BLaER1 treated with 17β-estradiol and CSF1 and Interleukin-3, amounts not matched to agents 10 nM and 100 nM (cell line): ENCODE results near the gene CDC42EP1.

Experiments used
- H3K27ac ChIP-seq, 11 experiments: shearing (Covaris generic); formaldehyde crosslinking; 2 replicates each; pipeline ENCODE4 v1.8.1; 2022
- H3K27me3 ChIP-seq, 11 experiments: shearing (Covaris generic); formaldehyde crosslinking; 2 replicates each; pipeline ENCODE4 v1.8.1; 2022
- H3K36me3 ChIP-seq, 11 experiments: shearing (Covaris generic); formaldehyde crosslinking; 2 replicates each; pipeline ENCODE4 v1.8.1; 2022
- H3K4me1 ChIP-seq, 10 experiments: shearing (Covaris generic); formaldehyde crosslinking; 2 replicates each; pipeline ENCODE4 v1.8.1; 2022
- H3K4me2 ChIP-seq, 11 experiments: shearing (Covaris generic); formaldehyde crosslinking; 2 replicates each; pipeline ENCODE4 v1.8.1; 2022
- H3K4me3 ChIP-seq, 10 experiments: shearing (Covaris generic); formaldehyde crosslinking; 2 replicates each; pipeline ENCODE4 v1.8.1; 2022
- H3K9ac ChIP-seq, 11 experiments: shearing (Covaris generic); formaldehyde crosslinking; 2 replicates each; pipeline ENCODE4 v1.8.1; 2022
- H3K9me3 ChIP-seq, 11 experiments: shearing (Covaris generic); formaldehyde crosslinking; replicated peaks in 1 of 11; 2 replicates each; pipeline ENCODE4 v1.8.1; 2022
- H4K20me1 ChIP-seq, 11 experiments: shearing (Covaris generic); formaldehyde crosslinking; 2 replicates each; pipeline ENCODE4 v1.8.1; 2022
- Cebpa-rat ChIP-seq, 11 experiments: shearing (Covaris generic); IDR thresholded peaks; 2 replicates each; pipeline ENCODE4 v1.8.1; 2022

The CDC42EP1 gene

DNA sequence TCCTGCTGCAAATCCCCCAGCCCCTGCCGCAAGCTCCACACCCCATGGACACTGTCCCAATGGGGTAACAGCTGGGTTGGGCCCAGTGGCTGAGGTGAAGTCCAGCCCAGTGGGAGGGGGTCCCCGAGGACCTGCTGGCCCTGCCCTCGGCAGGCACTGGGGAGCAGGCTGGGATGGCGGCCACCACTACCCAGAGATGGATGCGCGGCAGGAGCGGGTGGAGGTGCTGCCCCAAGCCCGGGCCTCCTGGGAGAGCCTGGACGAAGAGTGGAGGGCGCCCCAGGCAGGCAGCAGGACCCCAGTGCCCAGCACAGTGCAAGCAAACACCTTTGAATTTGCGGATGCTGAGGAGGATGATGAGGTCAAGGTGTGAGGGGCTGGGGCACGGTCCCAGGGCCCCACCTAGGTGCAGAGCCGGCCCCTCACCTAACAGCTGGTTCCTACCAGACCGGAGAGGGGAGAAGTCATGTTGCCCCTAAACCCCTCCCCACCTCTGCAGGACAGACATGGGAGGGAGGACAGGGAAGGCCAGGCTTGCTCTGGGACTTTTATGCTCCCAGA is 8.2 kb downstream of the CDC42EP1 start:
- TF ChIP-seq Cebpa-rat (IDR thresholded peaks at IDR 0.05) = no peak
- Histone ChIP-seq H3K4me1 (peaks cover 29 to 67% (median 58%) of the 10 kb centered on the region in 10 experiments), H3K27me3 (peaks cover 0 to 23% (median 7%) of the 10 kb centered on the region in 11 experiments; a peak in 10 of 22 replicates), H3K36me3 (no peaks in the 10 kb centered on the region), H3K27ac (no peak overlapping the region), H3K4me3 (no peak overlapping the region), H4K20me1 (no peaks in the 10 kb centered on the region; a peak in 1 of 22 replicates), H3K9me3 (no peaks in the 10 kb centered on the region), H3K4me2 (peak overlapping the region in 8 of 11 experiments; percentile 26 to 57 (median 48); a peak in 13 of 22 replicates), H3K9ac (peak overlapping the region in 1 of 11 experiments; percentile 44; a peak in 1 of 22 replicates)

DNA sequence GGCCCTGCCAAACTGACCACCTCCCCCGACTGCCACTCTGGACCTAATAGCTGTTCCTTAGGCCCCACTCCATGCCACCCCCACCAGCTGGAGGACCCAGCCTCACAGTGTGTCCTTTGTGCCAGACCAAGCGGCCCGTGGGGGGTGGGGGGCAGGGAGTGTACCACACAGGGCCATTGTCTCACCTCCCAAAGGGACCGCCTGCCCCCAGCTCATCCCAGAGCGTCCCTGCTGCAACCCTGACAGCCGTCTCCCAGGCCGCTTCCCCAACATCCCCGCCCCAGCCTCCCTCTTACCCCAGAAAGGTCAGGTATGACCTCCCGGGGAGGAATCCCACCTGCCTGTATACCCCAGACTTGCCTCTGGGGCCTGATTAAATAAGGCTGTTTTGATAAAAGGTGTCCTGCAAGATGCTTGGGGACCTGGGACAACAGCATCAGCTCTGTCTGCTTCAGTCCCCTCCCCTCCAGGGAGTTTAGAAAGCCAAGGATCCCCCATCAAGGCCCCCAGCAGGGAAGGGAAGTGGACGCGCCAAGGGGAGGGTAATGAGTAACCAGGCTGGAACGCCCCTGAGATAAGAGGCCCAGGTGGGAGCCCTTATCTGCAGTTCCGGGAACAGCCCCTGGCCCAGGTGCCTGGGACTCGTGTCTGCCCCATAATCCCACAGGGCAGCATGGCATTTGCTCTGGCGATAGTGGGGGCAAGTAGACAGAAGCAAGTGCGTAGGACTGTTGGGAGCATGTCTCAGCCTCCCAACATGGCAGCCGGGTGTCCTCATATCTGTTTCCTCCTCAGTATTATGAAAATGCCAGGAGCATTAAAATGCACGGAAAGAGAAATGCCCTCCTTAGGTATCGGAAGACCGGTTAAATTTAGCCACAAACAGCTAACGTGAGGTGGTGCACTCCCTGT is 9.0 kb downstream of the CDC42EP1 start:
- Histone ChIP-seq H3K4me2 (peak overlapping the region in 8 of 11 experiments; percentile 26 to 57 (median 48); a peak in 14 of 22 replicates), H3K4me1 (peaks cover 27 to 60% (median 53%) of the 10 kb centered on the region in 10 experiments), H4K20me1 (no peaks in the 10 kb centered on the region; a peak in 1 of 22 replicates), H3K36me3 (no peaks in the 10 kb centered on the region), H3K27me3 (peaks cover 0 to 20% (median 7%) of the 10 kb centered on the region in 11 experiments; a peak in 8 of 22 replicates), H3K9ac (peak overlapping the region in 1 of 11 experiments; percentile 44; a peak in 1 of 22 replicates), H3K4me3 (no peak overlapping the region), H3K27ac (no peak overlapping the region), H3K9me3 (no peaks in the 10 kb centered on the region)
- TF ChIP-seq Cebpa-rat (IDR thresholded peaks at IDR 0.05) = no peak

DNA sequence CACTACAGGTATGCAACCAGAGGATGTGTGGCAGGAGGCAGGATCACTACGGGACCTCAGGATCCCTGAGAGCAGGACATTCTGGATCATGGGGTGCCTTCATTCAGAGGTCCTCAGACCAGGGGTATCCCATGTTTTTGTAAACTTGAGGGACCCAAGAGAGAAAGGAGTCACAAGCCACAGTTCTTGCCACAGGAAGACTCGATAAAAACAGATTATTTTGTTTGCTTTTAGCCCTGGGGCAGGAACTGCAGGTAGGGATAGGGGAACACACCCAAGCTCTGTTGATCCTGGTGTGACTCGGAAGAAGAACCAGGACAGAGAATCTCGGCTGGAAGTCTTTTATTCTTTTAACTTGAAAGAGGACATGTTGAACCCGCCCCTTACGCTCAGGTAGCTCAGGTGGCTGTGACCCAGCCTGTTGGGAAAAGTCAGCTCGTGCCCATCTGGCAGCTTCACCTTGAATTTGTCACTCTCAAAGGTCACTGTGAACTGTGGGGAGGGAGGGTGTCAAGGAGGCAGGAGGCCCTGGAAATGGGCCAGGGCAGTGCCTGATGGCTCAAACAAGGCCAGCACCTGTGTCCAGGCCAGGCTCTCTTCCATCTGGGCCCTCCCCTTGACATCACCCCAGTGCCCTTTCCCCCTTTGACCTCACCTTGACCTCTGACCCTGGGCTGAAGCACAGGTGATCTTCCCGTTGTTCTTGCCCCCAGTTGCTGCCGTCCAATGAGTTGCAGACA is 9.8 kb downstream of the CDC42EP1 start:
- no peaks in the 10 kb centered on the region for H3K36me3 ChIP-seq
- no peak overlapping the region for H3K4me3 ChIP-seq
- peaks cover 27 to 55% (median 48%) of the 10 kb centered on the region in 10 experiments for H3K4me1 ChIP-seq
- no peak for TF ChIP-seq Cebpa-rat (IDR thresholded peaks at IDR 0.05)
- peak overlapping the region in 2 of 11 experiments; percentile 55 to 57; a peak in 2 of 22 replicates for H3K4me2 ChIP-seq
- no peaks in the 10 kb centered on the region; a peak in 1 of 22 replicates for H4K20me1 ChIP-seq
- H3K9me3 ChIP-seq = no peaks in the 10 kb centered on the region
- no peak overlapping the region for H3K9ac ChIP-seq
- peaks cover 0 to 20% (median 6%) of the 10 kb centered on the region in 11 experiments; a peak in 8 of 22 replicates for H3K27me3 ChIP-seq
- no peak overlapping the region for H3K27ac ChIP-seq

DNA sequence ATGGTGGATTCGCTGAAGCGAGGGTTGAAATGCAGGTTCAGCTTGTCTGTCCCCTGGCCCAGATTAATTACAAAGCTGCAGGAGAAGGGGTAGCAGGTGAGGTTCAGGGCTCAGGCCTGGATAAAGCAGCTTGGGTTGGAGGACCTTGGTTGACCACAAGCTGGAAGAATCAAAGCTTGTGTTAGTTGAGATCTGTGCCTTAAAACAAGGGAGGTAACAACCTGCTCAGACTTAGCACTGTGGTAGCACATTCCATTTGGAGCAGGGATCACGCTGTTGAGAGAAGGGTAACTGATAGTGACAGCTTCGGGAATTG is 10.3 kb downstream of the CDC42EP1 start:
- Histone ChIP-seq H3K27ac (no peak overlapping the region), H3K4me2 (no peak overlapping the region), H3K9me3 (no peaks in the 10 kb centered on the region), H3K9ac (no peak overlapping the region), H3K4me1 (peaks cover 27 to 55% (median 42%) of the 10 kb centered on the region in 10 experiments), H3K4me3 (no peak overlapping the region), H3K36me3 (no peaks in the 10 kb centered on the region), H4K20me1 (no peaks in the 10 kb centered on the region; a peak in 1 of 22 replicates), H3K27me3 (peaks cover 0 to 20% (median 6%) of the 10 kb centered on the region in 11 experiments; a peak in 8 of 22 replicates)
- TF ChIP-seq Cebpa-rat (IDR thresholded peaks at IDR 0.05) = no peak

DNA sequence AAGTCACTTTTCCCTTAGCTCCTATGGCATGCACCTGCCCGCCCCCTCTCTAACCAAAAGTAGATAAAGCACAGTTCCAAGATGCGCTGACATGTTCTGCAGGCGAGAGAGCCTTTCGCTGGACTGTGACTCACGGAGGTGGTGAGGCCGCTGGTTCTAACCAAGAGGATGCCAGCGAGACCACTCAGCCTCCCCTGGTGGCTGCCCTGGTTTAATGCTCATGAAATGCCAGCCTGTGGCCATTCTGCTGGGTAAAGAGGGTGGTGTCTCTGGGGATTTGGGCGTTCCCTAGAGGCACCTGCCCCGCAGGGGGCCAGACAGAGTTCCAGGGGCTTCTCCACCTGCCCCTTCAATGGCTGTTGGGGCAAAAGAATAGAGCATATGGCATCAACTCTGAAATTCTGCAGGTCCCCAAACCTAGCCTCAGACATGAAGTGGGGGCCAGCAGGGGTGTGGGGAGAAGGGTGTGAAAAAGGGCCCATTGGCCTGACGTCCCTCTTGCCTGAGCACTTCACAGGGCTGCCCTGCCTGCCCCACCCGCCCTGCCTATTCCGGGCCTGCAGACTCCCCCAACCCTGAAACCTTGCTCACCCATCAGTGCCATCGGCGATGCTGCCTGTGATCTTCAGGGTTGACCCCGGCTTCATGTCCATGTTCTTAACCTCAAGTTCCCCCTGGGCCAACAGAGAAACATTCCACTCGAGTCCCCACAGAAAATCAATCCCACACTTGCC is 11.1 kb downstream of the CDC42EP1 start:
- H3K4me1 ChIP-seq = peaks cover 19 to 47% (median 34%) of the 10 kb centered on the region in 10 experiments
- no peaks in the 10 kb centered on the region for H3K36me3 ChIP-seq
- H3K27ac ChIP-seq = no peak overlapping the region

DNA sequence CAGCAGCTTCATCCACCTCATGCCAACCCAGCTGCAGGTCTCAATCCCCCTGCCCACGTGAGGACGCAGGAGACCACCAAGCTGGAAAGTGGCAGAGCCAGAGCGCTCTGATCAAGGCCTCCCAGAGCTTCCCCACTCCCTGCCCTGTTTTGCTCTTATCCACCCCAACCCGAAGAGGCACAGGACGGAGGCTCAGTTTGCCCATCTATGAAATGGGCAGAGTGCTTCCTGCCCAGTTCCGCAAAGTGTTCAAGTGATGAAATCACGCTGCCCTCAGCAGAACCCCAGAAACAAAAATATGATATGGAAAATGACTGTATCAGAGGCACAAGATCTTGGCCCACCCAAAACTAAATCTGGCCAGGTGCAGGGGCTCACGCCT is 11.7 kb downstream of the CDC42EP1 start:
- Histone ChIP-seq H3K27me3 (peaks cover 0 to 20% (median 6%) of the 10 kb centered on the region in 11 experiments; a peak in 8 of 22 replicates), H3K4me2 (no peak overlapping the region), H3K9me3 (no peaks in the 10 kb centered on the region), H4K20me1 (no peaks in the 10 kb centered on the region; a peak in 1 of 22 replicates), H3K27ac (no peak overlapping the region), H3K36me3 (no peaks in the 10 kb centered on the region), H3K9ac (no peak overlapping the region), H3K4me1 (peaks cover 13 to 41% (median 29%) of the 10 kb centered on the region in 10 experiments), H3K4me3 (no peak overlapping the region)
- TF ChIP-seq Cebpa-rat (IDR thresholded peaks at IDR 0.05) = no peak

More for the DNA sequence above, 11.1 kb downstream of the CDC42EP1 start:
- H3K4me3 ChIP-seq = no peak overlapping the region
- H3K4me2 ChIP-seq = 0 out of 22 replicates have a peak overlapping the region, but pooled peaks of 1 of the 11 experiments have one; percentile 19
- H3K9me3 ChIP-seq = no peaks in the 10 kb centered on the region
- H4K20me1 ChIP-seq = no peaks in the 10 kb centered on the region; a peak in 1 of 22 replicates
- H3K27me3 ChIP-seq = peaks cover 0 to 20% (median 6%) of the 10 kb centered on the region in 11 experiments; a peak in 8 of 22 replicates
- no peak overlapping the region for H3K9ac ChIP-seq
- no peak for TF ChIP-seq Cebpa-rat (IDR thresholded peaks at IDR 0.05)

DNA sequence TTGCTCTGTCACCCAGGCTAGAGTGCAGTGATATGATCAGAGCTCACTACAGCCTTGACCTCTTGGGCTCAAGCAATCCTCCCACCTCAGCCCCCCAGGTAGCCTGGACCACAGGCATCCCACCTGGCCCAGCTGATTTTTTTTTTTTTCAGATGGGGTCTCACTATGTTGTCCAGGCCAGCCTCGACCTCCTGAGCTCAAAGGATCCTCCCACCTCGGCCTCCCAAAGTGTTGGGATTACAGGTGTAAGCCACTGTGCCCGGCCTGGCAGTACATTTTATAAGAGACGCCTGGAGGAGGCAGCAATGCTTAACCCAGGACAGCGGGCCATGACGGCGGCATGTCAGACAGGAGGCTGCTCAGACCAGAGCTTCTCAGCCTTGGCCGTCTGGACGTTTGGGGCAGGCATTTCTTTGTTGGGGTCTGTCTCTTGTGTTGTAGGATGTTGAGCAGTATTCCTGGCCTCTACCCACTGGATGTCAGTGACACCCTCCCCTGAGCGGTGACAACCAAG is 15.3 kb downstream of the CDC42EP1 start:
- Histone ChIP-seq H3K4me1 (peaks cover 16 to 40% (median 23%) of the 10 kb centered on the region in 10 experiments), H3K4me3 (no peak overlapping the region), H3K36me3 (no peaks in the 10 kb centered on the region), H3K9ac (no peak overlapping the region), H3K4me2 (no peak overlapping the region), H3K27ac (no peak overlapping the region), H3K9me3 (no peaks in the 10 kb centered on the region), H3K27me3 (peaks cover 0 to 14% (median 0%) of the 10 kb centered on the region in 11 experiments; a peak in 3 of 22 replicates), H4K20me1 (no peaks in the 10 kb centered on the region; a peak in 1 of 22 replicates)
- no peak for TF ChIP-seq Cebpa-rat (IDR thresholded peaks at IDR 0.05)

DNA sequence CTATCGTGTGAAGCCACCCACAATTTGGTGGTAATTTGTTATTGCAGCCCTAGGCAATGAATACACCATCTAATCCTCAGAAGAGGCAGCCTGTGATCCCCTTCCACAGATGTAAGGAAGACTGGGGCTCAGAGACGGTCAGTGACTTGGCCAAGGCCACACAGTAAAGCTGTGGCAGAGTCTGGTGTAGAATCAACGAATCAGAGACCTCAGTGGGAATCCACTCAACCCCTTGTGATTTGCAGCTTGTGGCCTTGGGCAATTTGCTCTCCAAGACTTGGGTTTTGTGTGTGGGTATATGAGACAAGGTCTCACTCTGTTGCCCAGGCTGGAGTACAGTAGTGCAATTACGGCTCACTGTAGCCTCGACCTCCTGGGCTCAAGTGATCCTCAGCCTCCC is 17.7 kb downstream of the CDC42EP1 start:
- no peak overlapping the region for H3K4me3 ChIP-seq
- H3K9me3 ChIP-seq = no peaks in the 10 kb centered on the region
- H4K20me1 ChIP-seq = no peaks in the 10 kb centered on the region
- H3K27ac ChIP-seq = no peak overlapping the region
- TF ChIP-seq Cebpa-rat (IDR thresholded peaks at IDR 0.05) = no peak
- 0 out of 22 replicates have a peak, but pooled peaks cover 0 to 12% (median 0%) of the 10 kb centered on the region in 11 experiments for H3K27me3 ChIP-seq
- no peak overlapping the region for H3K4me2 ChIP-seq
- H3K36me3 ChIP-seq = no peaks in the 10 kb centered on the region
- H3K4me1 ChIP-seq = peaks cover 29 to 51% (median 40%) of the 10 kb centered on the region in 10 experiments
- H3K9ac ChIP-seq = no peak overlapping the region
